ENCODE data around the gene COX6A2. TPM values are rescaled to one million over a fixed set of nuclear protein-coding genes. Genes with fewer than 3 reads are reported as not detected.

COX6A2 gene
- total RNA-seq, 1 experiment from 2014 or later: not detected

DNA sequence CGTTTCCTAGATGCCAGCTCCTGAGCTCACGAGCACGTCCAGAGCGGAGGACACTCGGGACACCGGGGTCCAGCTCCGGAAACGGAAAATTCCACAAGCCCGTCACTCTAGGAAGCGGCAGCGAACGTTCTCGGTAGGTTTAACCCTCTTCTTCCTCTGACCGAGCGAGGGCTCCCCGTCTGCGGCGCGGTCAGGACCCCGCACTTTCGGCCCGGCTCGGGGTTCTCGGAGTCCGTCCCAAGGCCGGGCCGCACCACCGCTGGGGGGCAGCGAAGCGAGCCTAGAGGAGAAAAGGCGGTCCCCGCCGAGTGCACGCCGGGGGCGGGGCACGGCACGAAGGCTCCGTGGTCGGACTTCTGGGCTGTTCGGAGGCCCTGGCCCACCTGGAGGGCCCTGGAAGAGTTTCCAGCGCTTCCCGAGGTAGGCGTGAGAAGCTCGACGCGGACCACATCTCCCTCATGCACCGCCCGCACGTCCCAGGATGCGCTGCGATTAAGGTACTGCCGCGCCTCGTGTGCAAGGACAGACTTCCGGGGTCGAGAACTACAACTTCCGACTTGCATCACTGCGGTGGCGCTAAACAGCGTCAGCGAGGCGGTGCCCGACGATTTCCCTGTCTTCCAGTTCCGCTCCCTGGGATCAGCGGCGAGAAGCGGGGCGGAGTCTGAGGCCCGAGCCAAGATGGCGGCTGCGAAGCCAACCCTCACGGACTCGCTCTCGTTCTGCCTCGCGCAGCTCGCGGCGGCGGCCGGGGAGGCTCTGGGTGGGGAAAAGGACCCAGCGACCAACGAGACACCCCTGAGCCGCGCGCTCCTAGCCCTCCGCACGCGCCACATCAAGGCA, 30.9 kb upstream of the COX6A2 start, which contains the start of gene ARMC5:
Gene ARMC5 (plus strand): TSS at position 658 of the 843 bp plus-strand sequence. CDS start 24 bp downstream, at position 682.
- CTCF ChIA-PET: interaction anchor here (0.6 to 0.7 kb wide), 6 partner anchors 12 to 404 kb away, joined by 3 to 7 read pairs (median 5); no protein-coding TSS in a partner anchor
- ATAC-seq (peak; percentile 92), DNase-seq (ENCODE audit: low read depth, low spot score) (peak; percentile 88)
- intact Hi-C loops (cut with micrococcal nuclease; ENCODE audit: unreplicated experiment) (loop anchor here (5.0 kb wide), 1 partner anchor 408 kb away; no protein-coding TSS in a partner anchor), in situ Hi-C loops (cut with HindIII; ENCODE audit: low pct_unique_long_range_greater_than_20kb, low sequenced_read_pairs) (no loop called here)
- TF ChIP-seq, protein P1, sequence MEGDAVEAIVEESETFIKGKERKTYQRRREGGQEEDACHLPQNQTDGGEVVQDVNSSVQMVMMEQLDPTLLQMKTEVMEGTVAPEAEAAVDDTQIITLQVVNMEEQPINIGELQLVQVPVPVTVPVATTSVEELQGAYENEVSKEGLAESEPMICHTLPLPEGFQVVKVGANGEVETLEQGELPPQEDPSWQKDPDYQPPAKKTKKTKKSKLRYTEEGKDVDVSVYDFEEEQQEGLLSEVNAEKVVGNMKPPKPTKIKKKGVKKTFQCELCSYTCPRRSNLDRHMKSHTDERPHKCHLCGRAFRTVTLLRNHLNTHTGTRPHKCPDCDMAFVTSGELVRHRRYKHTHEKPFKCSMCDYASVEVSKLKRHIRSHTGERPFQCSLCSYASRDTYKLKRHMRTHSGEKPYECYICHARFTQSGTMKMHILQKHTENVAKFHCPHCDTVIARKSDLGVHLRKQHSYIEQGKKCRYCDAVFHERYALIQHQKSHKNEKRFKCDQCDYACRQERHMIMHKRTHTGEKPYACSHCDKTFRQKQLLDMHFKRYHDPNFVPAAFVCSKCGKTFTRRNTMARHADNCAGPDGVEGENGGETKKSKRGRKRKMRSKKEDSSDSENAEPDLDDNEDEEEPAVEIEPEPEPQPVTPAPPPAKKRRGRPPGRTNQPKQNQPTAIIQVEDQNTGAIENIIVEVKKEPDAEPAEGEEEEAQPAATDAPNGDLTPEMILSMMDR (IDR thresholded peaks at IDR 0.05): peak; percentile 87
- TF ChIP-seq SIN3A (IDR thresholded peaks at IDR 0.05; ENCODE audit: borderline replicate concordance, insufficient read depth, low read depth, low read length) (0 out of 2 replicates have a peak, but pooled peaks have one; percentile 36), TCF7L2 (IDR thresholded peaks at IDR 0.05; ENCODE audit: low read depth, low read length) (0 out of 2 replicates have a peak, but pooled peaks have one; percentile 36), POLR2AphosphoS5 (IDR thresholded peaks at IDR 0.05; ENCODE audit: low read depth, low read length) (no peak; the same call in none of the 2 replicates)
- TF ChIP-seq, protein P2, sequence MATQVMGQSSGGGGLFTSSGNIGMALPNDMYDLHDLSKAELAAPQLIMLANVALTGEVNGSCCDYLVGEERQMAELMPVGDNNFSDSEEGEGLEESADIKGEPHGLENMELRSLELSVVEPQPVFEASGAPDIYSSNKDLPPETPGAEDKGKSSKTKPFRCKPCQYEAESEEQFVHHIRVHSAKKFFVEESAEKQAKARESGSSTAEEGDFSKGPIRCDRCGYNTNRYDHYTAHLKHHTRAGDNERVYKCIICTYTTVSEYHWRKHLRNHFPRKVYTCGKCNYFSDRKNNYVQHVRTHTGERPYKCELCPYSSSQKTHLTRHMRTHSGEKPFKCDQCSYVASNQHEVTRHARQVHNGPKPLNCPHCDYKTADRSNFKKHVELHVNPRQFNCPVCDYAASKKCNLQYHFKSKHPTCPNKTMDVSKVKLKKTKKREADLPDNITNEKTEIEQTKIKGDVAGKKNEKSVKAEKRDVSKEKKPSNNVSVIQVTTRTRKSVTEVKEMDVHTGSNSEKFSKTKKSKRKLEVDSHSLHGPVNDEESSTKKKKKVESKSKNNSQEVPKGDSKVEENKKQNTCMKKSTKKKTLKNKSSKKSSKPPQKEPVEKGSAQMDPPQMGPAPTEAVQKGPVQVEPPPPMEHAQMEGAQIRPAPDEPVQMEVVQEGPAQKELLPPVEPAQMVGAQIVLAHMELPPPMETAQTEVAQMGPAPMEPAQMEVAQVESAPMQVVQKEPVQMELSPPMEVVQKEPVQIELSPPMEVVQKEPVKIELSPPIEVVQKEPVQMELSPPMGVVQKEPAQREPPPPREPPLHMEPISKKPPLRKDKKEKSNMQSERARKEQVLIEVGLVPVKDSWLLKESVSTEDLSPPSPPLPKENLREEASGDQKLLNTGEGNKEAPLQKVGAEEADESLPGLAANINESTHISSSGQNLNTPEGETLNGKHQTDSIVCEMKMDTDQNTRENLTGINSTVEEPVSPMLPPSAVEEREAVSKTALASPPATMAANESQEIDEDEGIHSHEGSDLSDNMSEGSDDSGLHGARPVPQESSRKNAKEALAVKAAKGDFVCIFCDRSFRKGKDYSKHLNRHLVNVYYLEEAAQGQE (IDR thresholded peaks at IDR 0.05; ENCODE audit: insufficient read depth in 1 of 2, low read depth in 2 of 2, low read length in 1 of 2): peak in 1 of 2 experiments; percentile 17; a peak in 1 of 4 replicates
- POLR2A ChIA-PET: interaction anchor here (0.5 kb wide), 1 partner anchor 54 kb away, joined by 3 read pairs; no protein-coding TSS in a partner anchor
- H3K4me3 ChIP-seq (ENCODE audit: low read depth in 2 of 2, low read length in 2 of 2): peak within 1 kb of the TSS; percentile 78 to 93
- H3K27me3 ChIP-seq (ENCODE audit: control insufficient read depth, insufficient read depth, low read length): no peaks in the 10 kb centered on the region
- H3K9me3 ChIP-seq (ENCODE audit: control insufficient read depth, insufficient read depth, low read depth, low read length): no peaks in the 10 kb centered on the region
- peak within 1 kb of the TSS; percentile 94 for H3K27ac ChIP-seq (ENCODE audit: low read length)
- peaks cover 34% of the 10 kb centered on the region for H3K4me1 ChIP-seq (ENCODE audit: control insufficient read depth, insufficient read depth, low read length)
- no TSS peak for BruUV-seq (replicated peaks)
- H3K36me3 ChIP-seq (ENCODE audit: control insufficient read depth, insufficient read depth, low read length): no peaks in the 10 kb centered on the region

DNA sequence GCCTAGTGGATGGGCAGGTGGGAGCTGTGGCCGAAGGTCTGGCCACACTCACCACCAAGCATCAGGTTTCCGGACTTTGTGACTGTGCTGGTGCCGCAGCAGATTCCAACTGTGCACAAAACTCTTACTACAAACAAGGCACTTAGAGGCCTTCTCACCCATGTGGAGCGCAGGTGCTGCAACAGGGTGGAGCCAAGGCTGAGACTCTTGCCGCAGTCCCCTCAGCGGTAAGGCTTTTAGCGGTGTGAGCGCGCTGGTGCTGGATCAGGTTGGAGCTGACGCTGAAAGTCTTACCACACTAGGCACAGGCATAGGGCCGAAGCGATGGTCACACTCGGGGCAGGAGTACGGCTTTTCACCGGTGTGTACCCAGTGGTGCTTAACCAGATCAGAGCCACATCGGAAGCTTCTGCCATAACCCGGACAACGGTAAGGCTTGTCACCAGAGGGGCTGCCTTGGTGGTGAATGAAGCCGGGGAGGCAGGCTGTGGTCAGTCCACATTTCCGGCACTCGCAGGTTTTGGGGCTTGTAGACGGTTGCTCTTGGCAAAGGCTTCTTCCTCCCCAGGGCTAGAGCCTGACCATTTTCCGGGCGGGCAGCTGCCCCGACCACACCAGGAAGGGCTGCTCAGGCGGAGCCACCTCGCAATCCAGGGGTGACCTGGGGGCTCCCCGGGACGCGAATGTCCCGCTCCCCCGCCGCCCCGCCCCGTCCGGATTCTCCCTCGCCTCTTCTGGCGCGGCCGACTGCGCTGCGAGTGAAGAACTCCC, 30.1 kb upstream of the COX6A2 start:
- DNase-seq (ENCODE audit: low read depth, low spot score) (no peak), ATAC-seq (peak; percentile 0; the same call in 1 of the 2 replicates)
- Histone ChIP-seq H3K4me1 (ENCODE audit: control insufficient read depth, insufficient read depth, low read length) (peaks cover 40% of the 10 kb centered on the region), H3K36me3 (ENCODE audit: control insufficient read depth, insufficient read depth, low read length) (no peaks in the 10 kb centered on the region), H3K9me3 (ENCODE audit: control insufficient read depth, insufficient read depth, low read depth, low read length) (no peaks in the 10 kb centered on the region), H3K27ac (ENCODE audit: low read length) (peak overlapping the region; percentile 94), H3K27me3 (ENCODE audit: control insufficient read depth, insufficient read depth, low read length) (no peaks in the 10 kb centered on the region), H3K4me3 (ENCODE audit: low read depth in 2 of 2, low read length in 2 of 2) (peak overlapping the region; percentile 78 to 93)
- POLR2A ChIA-PET: no interaction called here
- intact Hi-C loops (cut with micrococcal nuclease; ENCODE audit: unreplicated experiment): loop anchor here (5.0 kb wide), 1 partner anchor 409 kb away; no protein-coding TSS in a partner anchor
- BruUV-seq (replicated peaks): no TSS peak
- in situ Hi-C loops (cut with HindIII; ENCODE audit: low pct_unique_long_range_greater_than_20kb, low sequenced_read_pairs): no loop called here
- CTCF ChIA-PET: interaction anchor here (0.6 to 0.7 kb wide), 3 partner anchors 74 to 405 kb away, joined by 4 to 7 read pairs (median 7); no protein-coding TSS in a partner anchor
- no peak; the same call in 1 of the 2 replicates for TF ChIP-seq POLR2AphosphoS5 (IDR thresholded peaks at IDR 0.05; ENCODE audit: low read depth, low read length)
- TF ChIP-seq, protein P1 (IDR thresholded peaks at IDR 0.05): no peak
- TF ChIP-seq TCF7L2 (IDR thresholded peaks at IDR 0.05; ENCODE audit: low read depth, low read length): no peak
- TF ChIP-seq, protein P2 (IDR thresholded peaks at IDR 0.05; ENCODE audit: insufficient read depth in 1 of 2, low read depth in 2 of 2, low read length in 1 of 2): no peak
- 0 out of 2 replicates have a peak, but pooled peaks have one; percentile 36 for TF ChIP-seq SIN3A (IDR thresholded peaks at IDR 0.05; ENCODE audit: borderline replicate concordance, insufficient read depth, low read depth, low read length)
